Measurements from ENCODE around the gene CD3E. TPM values are rescaled to one million over a fixed set of nuclear protein-coding genes. Genes with fewer than 3 reads are reported as not detected.
"Not testable (repeated sequence)": the region's sequence is repeated elsewhere in the genome, so short reads cannot be mapped to it uniquely, and the experiment has no call there.

Gene CD3E
- polyA plus RNA-seq, 1 donor, result 0.50 TPM

- no peak for DNase-seq
Observed at GRCh38 chr11:118291477-118292135, 12.9 kb upstream of the CD3E start.

GRCh38 chr11:118294053-118294452 is 10.5 kb upstream of the CD3E start:
- DNase-seq, result no peak

DNA sequence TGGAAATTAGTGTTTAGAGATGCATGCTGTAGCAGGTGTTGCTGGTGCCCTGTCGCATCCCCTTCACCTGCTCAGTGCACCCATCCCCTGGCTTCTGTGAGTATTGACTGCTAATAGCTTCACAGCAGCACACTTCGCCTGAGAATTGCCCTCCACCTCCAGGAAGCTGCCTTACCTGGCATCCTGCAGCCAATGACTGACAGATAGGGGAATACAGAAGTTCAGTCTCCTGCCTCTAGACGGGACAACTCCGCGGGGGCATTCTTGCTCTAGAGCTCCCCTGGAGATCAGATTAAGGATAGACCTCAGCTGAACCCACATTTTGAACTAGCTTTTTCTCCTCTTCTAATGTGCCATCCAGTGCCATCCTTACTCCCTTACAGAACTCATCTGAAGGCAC is 9.3 kb upstream of the CD3E start:
- no peak for DNase-seq

- DNase-seq, result no peak
Observed at GRCh38 chr11:118295815-118296454, 8.6 kb upstream of the CD3E start.

GRCh38 chr11:118301600-118302195 is 2.8 kb upstream of the CD3E start:
- no peak for DNase-seq

- DNase-seq, result no peak
Observed at GRCh38 chr11:118304227-118304567, 333 bp upstream of the CD3E start.

DNA sequence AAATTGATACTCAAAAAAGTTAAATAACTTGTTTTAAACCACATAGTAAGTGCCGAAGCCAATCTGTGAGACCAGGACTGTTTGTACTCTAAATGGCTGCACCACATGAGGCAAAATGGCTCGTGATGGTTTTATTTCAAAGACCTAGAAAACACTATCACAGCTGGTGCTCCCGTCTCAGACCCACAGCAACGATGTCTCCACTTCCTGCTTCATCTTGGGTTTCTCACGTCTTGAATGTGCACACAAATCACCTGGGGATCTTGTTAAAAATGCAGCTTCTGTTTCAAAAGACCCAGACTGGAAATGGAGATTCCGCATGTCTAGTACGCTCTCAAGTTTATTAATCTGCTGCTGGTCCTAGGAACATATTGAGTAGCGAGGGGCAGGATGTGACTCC is 1.2 kb downstream of the CD3E start:
- DNase-seq, result no peak

DNA sequence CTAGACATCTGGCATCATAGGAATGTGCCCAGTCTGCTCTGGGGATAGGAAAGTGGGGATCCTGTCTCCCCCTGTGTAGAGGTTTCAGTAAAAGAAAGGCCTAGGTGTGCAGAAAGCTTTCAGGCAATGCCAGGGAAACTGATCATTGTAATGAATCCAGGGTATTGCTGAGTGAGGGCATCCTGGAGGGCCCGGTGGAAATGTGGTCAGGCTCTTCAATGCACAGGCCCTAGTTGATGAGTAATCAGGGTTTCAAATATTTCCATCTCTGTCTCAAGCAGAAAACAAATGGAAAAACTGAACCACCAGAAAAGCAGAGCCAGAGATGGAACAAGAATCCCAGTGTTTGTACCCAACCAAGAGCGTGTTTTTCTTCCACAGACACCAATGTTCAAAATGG is 2.0 kb downstream of the CD3E start:
- DNase-seq, result no peak

GRCh38 chr11:118308995-118309528 is 4.5 kb downstream of the CD3E start:
- not testable (repeated sequence) for DNase-seq

GRCh38 chr11:118310271-118310670 is 5.7 kb downstream of the CD3E start:
- no peak for DNase-seq

DNA sequence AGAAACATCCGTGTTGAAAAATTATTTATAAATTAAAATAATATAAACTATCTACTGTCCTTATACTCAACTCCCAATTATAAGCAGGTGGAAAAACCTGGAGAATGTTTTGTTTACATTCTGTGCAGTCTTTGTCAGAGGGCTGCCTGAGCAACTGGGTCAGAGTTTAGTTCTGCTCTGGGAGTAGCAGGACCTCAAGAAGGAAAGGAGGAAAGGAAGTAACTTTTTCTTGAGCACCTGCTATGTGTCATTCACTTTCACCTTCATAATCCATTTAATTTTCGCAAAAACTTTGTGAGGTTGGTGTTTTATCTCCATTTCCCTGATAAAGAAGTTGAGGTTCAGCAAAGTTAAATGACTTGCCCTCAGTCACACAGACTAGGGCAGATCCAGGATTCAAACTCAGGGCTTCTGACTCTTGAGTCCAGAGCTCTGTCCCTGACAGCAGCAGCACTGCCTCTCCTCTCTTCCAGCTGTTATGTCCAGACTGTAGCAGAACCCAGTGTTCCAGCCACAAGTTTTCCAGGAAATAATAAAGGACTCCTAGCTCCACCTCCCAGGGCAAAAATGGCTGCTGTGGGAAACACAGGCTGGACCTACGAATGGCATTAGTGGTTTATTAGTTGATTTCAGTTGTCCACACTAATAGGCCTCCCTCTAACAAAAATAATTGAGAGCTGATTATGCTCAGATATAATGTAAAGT is 6.4 kb downstream of the CD3E start:
- DNase-seq, result no peak

DNA sequence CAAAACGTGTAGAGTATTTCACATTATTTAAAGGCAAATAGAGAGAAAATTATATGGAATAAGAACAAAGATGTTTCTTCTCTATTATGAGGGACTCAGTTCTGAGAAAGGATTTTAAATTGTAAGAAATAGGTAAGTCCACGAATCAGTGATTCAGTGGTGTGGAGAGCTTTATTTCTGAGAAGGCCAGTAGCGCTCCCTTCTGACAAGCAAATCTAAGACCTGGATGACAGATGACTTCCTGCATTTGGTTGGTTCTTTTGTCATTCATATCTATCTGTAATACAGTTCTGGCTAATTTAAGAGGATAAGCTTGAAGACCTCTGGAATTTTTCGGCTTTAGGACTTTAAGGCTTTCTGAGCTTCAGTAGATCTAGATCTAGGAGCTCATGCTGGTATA is 7.0 kb downstream of the CD3E start:
- no peak for DNase-seq

DNA sequence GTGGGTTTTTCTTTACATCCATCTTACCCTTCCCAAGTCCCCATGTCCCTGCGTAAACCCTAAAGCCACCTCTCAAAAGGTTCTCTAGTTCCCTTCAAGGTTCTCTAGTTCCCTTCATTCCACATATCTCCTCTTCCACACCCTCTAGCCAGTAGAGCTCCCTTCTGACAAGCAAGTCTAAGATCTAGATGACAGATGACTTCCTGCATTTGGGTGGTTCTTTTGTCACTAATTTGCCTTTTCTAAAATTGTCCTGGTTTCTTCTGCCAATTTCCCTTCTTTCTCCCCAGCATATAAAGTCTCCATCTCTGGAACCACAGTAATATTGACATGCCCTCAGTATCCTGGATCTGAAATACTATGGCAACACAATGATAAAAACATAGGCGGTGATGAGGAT is 7.8 kb downstream of the CD3E start:
- DNase-seq, result no peak

DNA sequence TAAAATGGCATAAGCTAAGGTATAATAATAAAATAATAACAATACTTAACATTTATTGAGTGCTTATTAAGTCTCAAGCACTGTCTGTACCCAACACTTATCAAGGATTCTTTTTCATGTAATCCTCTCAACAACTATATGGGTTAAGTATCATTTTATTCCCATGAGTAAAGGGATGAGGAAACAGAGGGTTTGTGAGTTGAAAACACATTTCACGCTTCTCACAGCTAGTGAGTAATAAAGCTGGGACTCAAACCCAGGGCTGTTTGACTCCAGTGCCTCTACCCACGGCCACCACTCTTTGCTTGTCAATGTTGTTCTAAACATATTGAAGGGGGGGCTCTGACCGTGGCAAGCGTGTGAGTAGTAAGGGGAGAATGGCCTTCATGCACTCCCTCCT is 8.7 kb downstream of the CD3E start:
- DNase-seq, result no peak

DNA sequence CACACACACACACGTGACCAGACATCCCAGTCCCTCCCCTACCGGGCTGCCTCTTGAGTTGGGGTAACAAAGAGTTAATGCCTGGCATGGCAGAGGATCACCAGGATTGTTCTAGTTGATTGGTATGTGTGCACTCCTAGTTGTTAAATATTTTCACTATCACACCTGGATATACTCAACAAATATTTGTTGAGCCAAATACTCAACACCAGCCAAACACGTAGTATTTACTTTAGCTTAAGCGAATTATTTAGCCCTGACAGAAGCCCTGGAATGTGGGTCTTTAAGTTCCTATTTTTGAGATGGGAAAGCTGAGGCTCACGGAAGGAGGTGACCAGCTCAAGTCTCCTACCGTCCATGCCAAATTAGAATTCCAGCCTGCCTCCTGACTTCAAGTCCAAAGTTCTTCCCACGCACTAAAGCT is 10.5 kb downstream of the CD3E start:
- no peak for DNase-seq

GRCh38 chr11:118318124-118318523 is 13.6 kb downstream of the CD3E start:
- DNase-seq, result no peak

GRCh38 chr11:118318581-118319336 is 14.2 kb downstream of the CD3E start:
- DNase-seq, result no peak

DNA sequence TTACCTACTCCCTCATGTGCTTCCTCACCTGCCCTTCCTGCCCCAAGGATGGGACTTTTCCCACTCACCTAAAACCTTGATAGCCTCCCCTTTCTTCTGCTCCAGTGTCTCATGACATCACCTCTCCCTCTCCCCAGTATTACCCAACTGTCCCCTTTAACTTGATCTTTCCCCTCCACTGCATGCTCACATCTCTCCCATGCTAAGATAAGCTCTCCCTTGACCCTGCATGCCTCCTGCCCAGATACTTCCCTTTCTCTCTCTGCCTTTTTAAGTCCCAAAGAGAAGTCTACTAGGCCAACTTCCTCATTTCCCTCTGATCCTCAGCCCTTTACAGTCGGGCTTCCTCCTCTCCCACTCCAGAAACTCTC is 14.8 kb downstream of the CD3E start:
- no peak for DNase-seq

DNA sequence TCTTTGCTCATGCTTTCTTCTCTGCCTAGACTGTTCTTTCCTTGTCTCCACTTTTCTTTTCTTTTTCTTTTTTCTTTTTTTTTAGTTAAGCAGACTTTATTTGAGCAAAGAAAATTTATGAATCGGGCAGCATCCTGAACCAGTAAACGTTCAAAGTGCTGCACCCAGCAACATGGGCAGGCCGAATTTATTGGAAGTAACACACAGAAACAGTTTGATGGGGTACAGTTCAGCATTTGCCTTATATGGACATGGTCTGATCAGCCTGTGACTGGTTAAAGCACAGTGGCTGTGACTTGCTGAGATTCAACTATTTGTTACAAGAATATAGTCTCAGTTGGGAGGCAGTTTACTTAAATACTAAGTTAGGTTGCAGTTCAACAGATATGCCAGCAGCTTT is 16.0 kb downstream of the CD3E start:
- no peak for DNase-seq

DNA sequence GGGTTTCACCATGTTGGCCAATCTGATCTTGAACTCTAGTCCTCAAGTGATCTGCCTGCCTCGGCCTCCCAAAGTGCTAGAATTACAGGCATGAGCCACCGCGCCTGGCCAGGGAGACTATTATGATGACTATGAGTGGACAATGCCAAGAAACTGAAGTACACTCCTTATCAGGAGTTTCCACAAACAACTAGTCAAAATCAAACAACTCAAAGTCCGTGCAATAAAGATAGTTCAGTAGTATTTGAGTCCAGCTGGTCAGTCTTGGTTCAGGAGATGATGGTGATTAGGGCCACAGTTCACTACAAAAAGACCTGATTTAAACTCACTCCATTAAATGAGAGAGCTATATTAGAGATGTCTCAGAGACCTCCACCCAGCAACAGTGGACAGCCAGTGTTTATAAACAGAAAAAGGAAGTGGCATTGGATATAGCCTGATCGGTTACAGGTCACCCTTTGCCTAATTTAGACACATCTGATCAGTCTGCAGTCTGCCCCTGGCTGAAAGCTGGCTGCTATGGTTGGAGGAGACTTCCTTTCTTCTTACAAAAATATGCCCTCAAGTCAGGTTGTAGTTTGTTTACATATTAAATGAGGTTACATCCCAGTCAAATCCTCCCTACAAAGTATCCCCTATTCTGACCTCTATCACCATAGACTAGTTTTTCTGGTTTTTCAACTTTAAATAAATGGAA is 17.0 kb downstream of the CD3E start:
- DNase-seq, result no peak

DNA sequence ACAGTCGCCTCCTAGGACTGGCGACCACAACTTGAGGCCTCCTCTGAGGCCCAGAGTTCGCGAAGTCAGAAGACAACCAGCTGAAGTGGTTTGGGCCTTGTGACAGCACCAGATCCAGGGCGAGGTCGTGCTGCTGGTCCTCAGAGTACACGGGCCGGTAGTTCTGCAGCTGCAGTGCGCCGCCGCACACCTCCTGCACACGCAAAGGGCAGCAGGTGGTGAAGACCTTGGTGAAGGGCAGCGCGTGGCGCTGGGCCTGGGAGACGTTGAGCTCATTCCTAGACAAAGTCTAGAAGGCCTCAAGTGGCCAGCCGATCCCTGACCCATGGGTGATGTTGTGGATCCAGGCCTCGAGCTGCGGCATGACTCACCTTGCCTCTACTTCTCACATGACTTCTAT is 18.2 kb downstream of the CD3E start:
- no peak for DNase-seq

GRCh38 chr11:118325283-118325682 is 20.8 kb downstream of the CD3E start:
- no peak for DNase-seq

Data from hindlimb muscle (tissue), 1 donor.